AG04450 (cell line): ENCODE data around the gene PLXNA1. TPM values are rescaled to one million over a fixed set of nuclear protein-coding genes. Genes with fewer than 3 reads are reported as not detected.

Source experiments
- CTCF ChIA-PET: fragments of 300-600, 350-600 bp; formaldehyde crosslinking; extraction: SDS; loops from one replicate; lab custom pipeline; 2022; ENCODE audit warnings: antibody characterized with exemption, inconsistent platforms; lab: Charles Lee
- POLR2A ChIA-PET: fragments of 350-600 bp; formaldehyde crosslinking; extraction: SDS; loops from one replicate; lab custom pipeline; 2021; ENCODE audit warnings: antibody characterized with exemption, inconsistent platforms; lab: Yijun Ruan, JAX
- DNase-seq: peaks from one replicate; pipeline ENCODE4 v3.0.0-alpha.2; 2011; ENCODE audit warnings: low read depth, low spot score
- H3K27ac ChIP-seq: one replicate; pipeline ENCODE4 v1.5.1; 2012; ENCODE audit warnings: low read depth, low read length, control low read depth
- H3K27me3 ChIP-seq: one replicate; pipeline ENCODE4 v1.6.0; 2012; ENCODE audit warnings: low read length; ENCODE audit not compliant: control insufficient read depth, insufficient read depth
- H3K4me3 ChIP-seq: 2 replicates; pipeline ENCODE4 v1.5.1; 2011; ENCODE audit warnings: mild to moderate bottlenecking, low read depth, low read length, control low read depth
- H3K9me3 ChIP-seq: 2 replicates; pipeline ENCODE4 v1.5.1; 2012; ENCODE audit warnings: low read length; ENCODE audit not compliant: control insufficient read depth, insufficient read depth
- CTCF ChIP-seq: IDR thresholded peaks from 2 replicates; pipeline ENCODE4 v1.5.1; 2011; ENCODE audit warnings: low read depth, low read length, control low read depth, inconsistent platforms
- polyA plus RNA-seq: library from polyadenylated mRNA; depleted of rRNA; stranded (reverse); fragments of >200 nt; gene quantifications from 2 replicates; pipeline ENCODE4 v1.2.3, GENCODE V29; 2011

Gene PLXNA1
- polyA plus RNA-seq, 1 experiment, result 22.0 TPM

- H3K4me3 ChIP-seq, result no peak overlapping the region
- TF ChIP-seq CTCF, result no peak
- no peaks in the 10 kb centered on the region for H3K27me3 ChIP-seq
- DNase-seq, result no peak
- CTCF ChIA-PET, result no interaction called here
- POLR2A ChIA-PET, result no interaction called here
- no peaks in the 10 kb centered on the region; the same call in 1 of the 2 replicates for H3K9me3 ChIP-seq
- H3K27ac ChIP-seq, result no peak overlapping the region
Measured at GRCh38 chr3:126996905-126997304, 14.0 kb downstream of the PLXNA1 start.

GRCh38 chr3:126997455-126998038 is 14.6 kb downstream of the PLXNA1 start:
- Histone ChIP-seq H3K9me3 (no peaks in the 10 kb centered on the region; the same call in 1 of the 2 replicates), H3K27me3 (no peaks in the 10 kb centered on the region), H3K27ac (no peak overlapping the region), H3K4me3 (no peak overlapping the region)
- ChIA-PET CTCF (no interaction called here), POLR2A (no interaction called here)
- no peak for DNase-seq
- no peak for TF ChIP-seq CTCF

DNA sequence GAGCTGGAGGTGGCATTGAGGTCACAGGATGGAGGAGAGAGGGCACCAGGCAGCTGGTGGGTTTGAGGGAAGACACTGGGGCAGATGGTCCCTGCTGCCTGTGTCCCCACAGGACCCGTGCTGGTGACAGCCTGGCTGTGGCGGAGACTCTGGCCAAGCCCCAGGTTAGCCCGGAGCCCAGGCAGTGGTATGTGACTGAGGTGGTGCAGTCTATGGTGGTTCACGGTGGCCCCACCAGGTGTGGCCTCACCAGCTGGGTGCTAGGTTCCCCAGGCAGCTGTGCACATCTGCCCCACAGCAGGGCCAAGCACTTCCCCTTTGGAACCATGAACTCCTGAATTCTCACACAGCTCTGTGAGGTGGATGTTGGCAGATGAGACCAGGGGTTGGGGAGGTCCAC is 15.4 kb downstream of the PLXNA1 start:
- Histone ChIP-seq H3K9me3 (no peaks in the 10 kb centered on the region; the same call in 1 of the 2 replicates), H3K4me3 (no peak overlapping the region), H3K27me3 (no peaks in the 10 kb centered on the region), H3K27ac (no peak overlapping the region)
- no peak for TF ChIP-seq CTCF
- ChIA-PET CTCF (no interaction called here), POLR2A (no interaction called here)
- DNase-seq, result no peak

GRCh38 chr3:126998728-126999127 is 15.8 kb downstream of the PLXNA1 start:
- ChIA-PET CTCF (interaction anchor here (0.7 kb wide), 1 partner anchor 457 kb away, joined by 3 read pairs; no protein-coding TSS in a partner anchor), POLR2A (no interaction called here)
- Histone ChIP-seq H3K27ac (no peak overlapping the region), H3K4me3 (no peak overlapping the region), H3K27me3 (no peaks in the 10 kb centered on the region), H3K9me3 (no peaks in the 10 kb centered on the region; the same call in 1 of the 2 replicates)
- no peak for DNase-seq
- no peak for TF ChIP-seq CTCF

DNA sequence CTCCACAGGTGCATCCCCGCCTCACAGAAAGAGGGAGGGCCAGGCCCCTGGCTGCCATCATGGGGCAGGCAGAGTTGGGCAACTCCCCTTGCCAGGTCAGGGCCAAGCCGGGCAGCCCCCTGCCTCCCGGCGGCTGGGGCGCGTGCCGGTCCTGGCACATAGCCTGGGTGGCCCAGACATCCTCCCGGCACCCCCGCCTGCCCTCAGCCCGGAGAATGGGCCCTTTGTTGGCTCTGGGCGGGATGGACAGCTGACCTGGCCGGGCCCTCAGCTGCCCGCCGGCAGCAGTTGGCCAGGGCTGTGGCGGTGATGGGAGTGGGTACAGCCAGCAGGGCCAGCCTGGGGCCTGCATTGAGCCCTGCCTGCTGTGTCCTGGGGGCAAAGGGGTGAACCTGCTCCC is 16.5 kb downstream of the PLXNA1 start:
- POLR2A ChIA-PET, result interaction anchor here (0.6 kb wide), 1 partner anchor 15 kb away, joined by 3 read pairs; no protein-coding TSS in a partner anchor
- no peak overlapping the region for H3K27ac ChIP-seq
- CTCF ChIA-PET, result interaction anchor here (0.6 to 0.7 kb wide), 2 partner anchors 247 to 457 kb away, joined by 3 read pairs; no protein-coding TSS in a partner anchor
- H3K27me3 ChIP-seq, result no peaks in the 10 kb centered on the region
- no peak for TF ChIP-seq CTCF
- no peak overlapping the region for H3K4me3 ChIP-seq
- H3K9me3 ChIP-seq, result no peaks in the 10 kb centered on the region; the same call in 1 of the 2 replicates
- no peak for DNase-seq
